Cerebellar cortex (tissue), 1 donor: ENCODE data around the gene LMO3.

ENCODE experiments used
- DNase-seq: peaks from one replicate; pipeline ENCODE4 v3.0.0-alpha.2; 2015; ENCODE audit warnings: low spot score

Gene LMO3

DNA sequence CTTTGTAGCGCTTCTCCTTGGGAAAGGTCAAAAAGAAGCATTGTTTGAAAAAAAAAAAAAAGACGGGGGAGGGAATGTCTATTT lies at the start of gene LMO3:
TSS of gene LMO3 (minus strand) at position 46 of the 84 bp plus-strand sequence. CDS start 5,302 bp downstream, outside the sequence.
- DNase-seq, result no peak

DNA sequence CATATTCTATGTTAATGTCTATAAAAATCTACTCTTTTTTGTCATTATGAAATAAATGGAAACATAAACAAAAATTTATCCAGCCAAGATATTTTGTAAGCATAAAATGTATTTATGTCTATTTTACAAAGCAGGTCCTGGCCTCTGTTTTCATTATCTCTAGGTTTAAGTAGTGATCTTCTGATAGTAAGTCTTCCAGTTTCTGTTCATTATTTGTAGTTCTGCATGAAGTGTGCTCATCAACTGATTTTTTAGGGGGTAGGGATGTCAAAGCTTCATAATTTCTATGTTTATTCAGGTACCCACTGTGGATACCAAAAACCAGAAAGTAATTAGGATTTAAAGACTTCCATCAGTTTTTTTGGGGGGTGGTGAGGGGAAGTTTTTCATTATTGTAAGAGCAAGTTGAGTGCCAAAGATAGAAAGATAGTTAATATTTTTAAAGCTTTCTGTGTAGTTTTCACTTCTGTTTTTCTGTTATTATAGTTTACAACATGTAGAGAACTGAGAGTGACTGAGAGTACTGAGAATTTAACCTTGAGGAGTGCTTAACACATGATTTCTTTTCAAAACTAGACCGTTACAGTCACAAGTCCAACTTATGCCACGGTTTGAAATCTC lies 30.6 kb upstream of the LMO3 start:
- DNase-seq, result no peak

- DNase-seq, result no peak
These were observed 28.8 kb upstream of the LMO3 start for GRCh38 chr12:16634786-16635185.

GRCh38 chr12:16626991-16627390 lies 21.0 kb upstream of the LMO3 start:
- no peak for DNase-seq

GRCh38 chr12:16622338-16622737 lies 16.4 kb upstream of the LMO3 start:
- no peak for DNase-seq

DNA sequence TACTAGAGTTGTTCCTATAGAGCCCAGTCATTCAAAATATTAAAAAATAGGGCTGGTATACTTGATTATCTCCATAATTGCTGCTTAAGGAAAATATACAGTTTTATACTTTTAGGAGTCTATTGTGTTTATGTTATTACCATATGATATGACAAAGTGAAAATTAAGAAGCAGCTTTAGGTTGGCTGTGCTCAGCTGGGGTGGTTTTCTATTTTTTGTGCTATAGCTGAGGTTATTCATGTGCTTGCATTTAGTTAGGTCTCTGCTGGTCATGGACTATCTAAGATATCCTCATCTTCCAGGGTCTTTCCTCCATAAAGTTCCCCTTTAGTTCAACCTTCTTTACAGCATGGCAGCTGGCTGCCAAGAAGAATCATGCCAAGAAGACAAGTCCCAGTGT lies 13.6 kb upstream of the LMO3 start:
- no peak for DNase-seq

- DNase-seq, result no peak
These were observed 12.3 kb upstream of the LMO3 start for GRCh38 chr12:16618256-16618655.

- DNase-seq, result no peak
These were observed 7.2 kb upstream of the LMO3 start for GRCh38 chr12:16613199-16613598.

- no peak for DNase-seq
These were observed 6.7 kb upstream of the LMO3 start for GRCh38 chr12:16612647-16613046.

- DNase-seq, result no peak
These were observed 5.2 kb upstream of the LMO3 start for GRCh38 chr12:16611146-16611545.

- no peak for DNase-seq
These were observed 4.8 kb upstream of the LMO3 start for GRCh38 chr12:16610743-16611142.

DNA sequence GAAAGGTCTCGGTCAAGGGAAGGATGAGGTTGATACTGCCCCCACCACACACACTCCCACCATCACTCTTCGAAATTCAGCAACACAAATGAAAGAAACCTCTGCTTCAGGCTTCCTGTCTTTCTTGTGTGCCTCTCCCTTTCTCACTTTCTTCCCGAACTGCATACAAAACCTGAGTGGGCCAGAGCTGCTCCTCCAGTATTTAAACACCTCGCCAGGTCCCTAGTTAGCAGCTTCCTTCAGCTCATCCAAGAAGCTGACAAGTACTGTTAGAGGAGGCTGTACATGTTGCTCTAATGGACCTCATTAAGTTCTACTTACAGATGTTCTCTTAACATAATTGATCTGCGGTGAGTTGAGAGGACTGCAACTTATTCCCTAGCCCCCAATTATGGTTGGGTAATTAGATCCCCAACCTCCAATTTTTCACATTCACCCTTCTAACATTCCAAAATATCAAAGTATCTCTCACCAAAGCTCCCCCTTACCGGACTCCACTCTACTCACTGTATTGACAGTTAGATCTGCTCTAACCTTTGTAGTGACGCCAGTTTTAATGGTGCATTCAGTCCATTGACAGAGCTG lies 4.1 kb upstream of the LMO3 start:
- no peak for DNase-seq

DNA sequence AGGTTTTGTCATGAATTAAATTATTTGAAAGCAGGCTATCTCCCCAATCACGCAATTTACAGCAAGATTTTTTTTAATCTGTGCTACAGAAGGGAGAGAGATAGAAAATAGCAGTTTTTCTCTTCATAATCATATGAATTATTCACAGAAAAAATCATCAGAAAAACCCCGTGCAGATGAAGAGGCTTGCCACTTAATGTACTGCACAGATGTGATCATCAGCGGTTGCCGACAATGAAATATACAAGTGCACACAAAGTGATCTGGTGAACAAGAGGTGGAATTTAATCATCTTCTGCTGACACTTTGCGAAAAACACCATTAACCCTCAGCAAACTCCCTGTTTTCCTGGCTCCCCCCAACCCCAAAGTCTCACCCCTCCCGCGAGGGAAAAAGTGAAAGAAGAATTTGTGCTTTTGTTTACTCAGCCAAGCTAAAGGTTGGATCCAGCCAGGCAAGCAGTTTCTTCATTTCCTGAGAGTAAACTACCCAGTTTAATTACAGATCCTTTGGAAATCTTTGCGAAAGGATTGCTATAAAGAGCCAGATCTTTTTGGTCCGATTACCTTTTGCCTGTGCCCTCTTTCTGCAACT lies 3.1 kb upstream of the LMO3 start:
- no peak for DNase-seq

DNA sequence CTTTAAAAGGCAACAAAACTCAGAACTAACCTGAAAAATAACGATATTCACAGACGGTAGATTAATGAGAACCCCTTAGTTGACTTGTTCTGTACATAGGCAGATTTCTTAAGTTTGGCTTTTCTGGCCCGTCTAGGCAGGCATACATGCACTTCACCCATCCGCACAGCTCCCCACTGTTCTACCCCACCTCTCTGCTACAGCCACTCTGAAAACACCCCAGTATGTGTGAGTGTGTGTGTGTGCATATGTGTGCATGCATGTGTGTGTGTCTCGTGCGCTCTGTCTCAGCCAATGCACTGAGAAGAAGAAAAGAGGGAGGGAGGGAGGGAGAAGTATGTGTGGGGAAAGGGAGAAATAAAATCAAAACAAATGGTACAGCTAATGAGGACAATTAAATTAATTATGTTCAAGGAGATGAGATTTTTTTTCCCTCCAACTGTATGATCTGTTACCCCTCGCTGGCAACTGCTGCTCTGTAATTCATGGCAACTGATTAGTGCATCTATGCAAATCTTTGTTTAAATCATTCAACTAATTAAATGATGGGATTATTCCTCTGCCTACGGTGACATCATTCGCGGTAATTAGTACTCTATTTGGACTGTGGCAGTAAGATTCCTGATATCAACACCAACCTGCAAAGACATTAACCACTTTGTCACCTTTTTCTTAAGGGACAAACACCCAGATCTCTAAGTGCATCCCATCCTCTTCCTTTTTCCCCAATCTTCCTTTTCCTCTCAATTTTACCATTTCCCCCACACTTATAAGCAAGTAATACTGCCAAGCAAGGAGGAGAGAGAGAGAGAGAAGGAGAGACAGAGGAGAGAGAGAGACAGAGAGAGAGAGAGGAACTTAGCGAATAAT lies 2.2 kb upstream of the LMO3 start:
- no peak for DNase-seq

DNA sequence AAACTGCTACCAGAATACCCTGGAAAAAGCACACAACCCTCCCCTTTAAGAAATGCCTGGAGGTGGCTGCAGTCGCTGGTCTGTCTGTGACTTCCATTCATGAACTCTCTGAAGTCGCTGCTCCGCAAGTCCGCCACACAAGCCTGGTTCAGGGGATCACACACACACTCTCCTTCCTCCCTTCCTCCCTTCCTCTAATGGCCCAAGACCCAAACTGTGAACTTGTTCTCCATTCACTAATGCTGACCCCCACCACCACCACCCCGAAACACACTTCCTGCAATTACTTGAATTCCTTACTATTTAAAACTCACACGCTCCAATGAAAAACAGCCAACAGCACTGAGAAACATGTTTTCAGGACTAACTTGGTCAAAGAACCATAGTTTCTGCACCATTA lies 1.0 kb upstream of the LMO3 start:
- DNase-seq, result no peak

- no peak for DNase-seq
These were observed 363 bp upstream of the LMO3 start for GRCh38 chr12:16606201-16606849.

DNA sequence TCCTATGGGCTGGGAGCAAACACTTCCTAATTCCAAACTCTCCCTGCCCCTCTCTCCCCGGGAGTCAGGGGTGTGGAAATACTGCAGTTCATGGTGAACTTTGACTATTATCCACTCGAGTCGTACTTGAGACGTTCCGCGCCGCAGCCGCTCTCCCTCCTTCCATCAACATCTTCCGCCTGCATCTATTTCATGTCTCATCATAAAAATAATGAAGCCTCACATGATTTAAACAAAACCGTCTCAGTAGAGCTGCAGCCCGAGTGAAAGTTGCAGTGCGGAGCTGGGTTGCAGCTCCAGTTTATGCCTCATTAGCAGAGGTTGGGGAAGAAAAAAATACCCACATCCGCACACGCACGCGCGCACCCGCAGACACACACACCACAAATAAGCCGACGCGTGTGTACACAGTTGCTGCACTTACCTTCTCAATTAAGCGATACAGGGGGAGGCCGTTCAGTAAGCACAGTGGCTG lies 283 bp downstream of the LMO3 start:
- no peak for DNase-seq

DNA sequence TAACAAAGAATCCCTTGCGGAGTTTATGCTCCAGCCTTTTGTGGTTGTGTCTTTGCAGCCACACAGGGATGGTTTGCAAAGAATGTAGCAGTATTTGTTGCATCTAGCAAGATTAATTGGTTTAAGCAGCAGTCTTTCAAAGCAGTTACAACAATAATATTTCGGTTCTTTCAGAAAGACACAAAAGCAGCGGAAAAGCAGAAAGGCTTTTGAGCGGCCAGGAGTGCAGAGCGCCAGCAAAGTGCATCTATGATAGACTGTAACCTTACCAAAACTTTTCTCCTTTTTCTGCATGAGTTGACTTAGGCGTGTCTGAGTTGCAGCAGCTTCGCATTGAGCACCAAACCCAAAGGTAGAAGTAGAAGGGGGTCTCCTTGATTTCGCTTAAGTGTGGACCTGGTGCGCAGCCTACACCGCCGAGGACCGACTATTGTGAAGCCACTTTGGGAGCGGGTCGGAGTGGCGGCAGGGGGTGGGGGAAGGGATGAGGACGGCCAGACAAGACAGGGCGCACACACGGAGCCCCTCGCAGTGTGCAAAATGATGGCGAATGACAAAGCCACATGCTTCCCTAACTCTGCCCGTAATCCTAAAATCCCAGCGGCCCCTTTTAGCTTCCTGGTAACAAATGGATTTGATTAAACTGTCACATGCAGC lies 1.2 kb downstream of the LMO3 start:
- no peak for DNase-seq

DNA sequence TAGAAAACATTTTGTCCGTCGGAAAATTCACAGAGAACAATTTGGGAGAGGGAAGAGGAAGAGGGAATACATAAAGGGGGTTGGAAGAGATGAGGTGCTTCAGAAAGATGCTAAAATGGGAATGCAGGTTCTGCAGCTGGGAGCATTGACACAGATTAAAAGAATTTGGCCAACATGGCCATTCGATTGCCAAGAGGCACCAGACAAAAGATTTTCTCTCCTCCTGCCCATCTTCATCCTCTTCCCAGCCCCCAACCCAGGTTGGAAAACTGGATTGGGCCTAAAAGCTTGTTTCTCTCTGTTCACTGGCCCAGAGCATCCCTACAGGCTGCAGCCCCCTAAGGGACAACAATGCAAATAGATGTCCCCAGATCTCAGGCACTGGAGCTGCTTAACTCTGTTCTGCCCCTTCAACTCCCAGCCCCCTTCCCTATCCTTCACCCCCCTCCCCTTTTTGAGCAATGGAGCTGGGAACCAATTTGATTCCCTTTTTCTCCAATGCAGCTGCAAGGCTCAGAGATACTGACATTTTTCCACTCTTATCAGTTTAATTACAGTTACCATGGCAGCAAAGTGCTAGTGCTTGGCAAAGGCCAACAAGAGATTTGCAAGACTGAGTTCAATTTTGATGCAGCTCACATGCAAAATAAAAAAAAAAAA lies 1.9 kb downstream of the LMO3 start:
- DNase-seq, result no peak

- DNase-seq, result no peak
These were observed 2.6 kb downstream of the LMO3 start for GRCh38 chr12:16603260-16603915.

- no peak for DNase-seq
These were observed 3.5 kb downstream of the LMO3 start for GRCh38 chr12:16602412-16602811.
